PC-3 (cell line): Measurements from ENCODE around the gene REM1. TPM values are rescaled to one million over a fixed set of nuclear protein-coding genes. Genes with fewer than 3 reads are reported as not detected.

Experiments
- ATAC-seq: fragments of 200-7000 bp; cut with Tn5 transposase; 2 replicates; pipeline ENCODE4 v1.9.1; 2020; ENCODE audit warnings: mild to moderate bottlenecking, moderate library complexity
- BruUV-seq: library from RNA; stranded (reverse); fragments of 400-500 nt; replicated peaks from 2 replicates; lab custom pipeline; 2021; lab: Mats Ljungman, UMichigan
- CTCF ChIA-PET: fragments of 300-600 bp; sonication (Branson Sonifier 250); formaldehyde crosslinking; loops from one replicate; lab custom pipeline; 2022; ENCODE audit warnings: antibody characterized with exemption; lab: Charles Lee
- POLR2A ChIA-PET: fragments of 300-600 bp; sonication (Branson Sonifier 250); formaldehyde crosslinking; loops from one replicate; lab custom pipeline; 2022; ENCODE audit warnings: antibody characterized with exemption; ENCODE audit not compliant: unreplicated experiment; lab: Charles Lee
- DNase-seq: peaks from one replicate; pipeline ENCODE4 v3.0.0-alpha.2; 2015
- H2AFZ ChIP-seq: fragments of 300-600 bp; sonication (generic); 2 replicates; pipeline ENCODE4 v1.6.0; 2016; ENCODE audit warnings: antibody characterized with exemption, low read length
- H3F3A ChIP-seq: fragments of 300-600 bp; sonication (generic); one replicate; pipeline ENCODE4 v1.6.0; 2017; ENCODE audit warnings: antibody characterized with exemption, low read length, control low read depth, mild to moderate bottlenecking; ENCODE audit not compliant: unreplicated experiment
- H3K27ac ChIP-seq: fragments of 300-600 bp; sonication (generic); 2 replicates; pipeline ENCODE4 v1.5.1; 2016; ENCODE audit warnings: mild to moderate bottlenecking, low read length
- H3K27me3 ChIP-seq: fragments of 300-600 bp; sonication (generic); 2 replicates; pipeline ENCODE4 v1.6.1; 2016; ENCODE audit warnings: low read length, mixed read lengths
- H3K36me3 ChIP-seq: fragments of 300-600 bp; sonication (generic); 2 replicates; pipeline ENCODE4 v1.6.1; 2016; ENCODE audit warnings: low read depth, mixed run types, low read length, mixed read lengths
- H3K4me1 ChIP-seq: fragments of 300-600 bp; sonication (generic); 2 replicates; pipeline ENCODE4 v1.5.1; 2016; ENCODE audit warnings: low read length; ENCODE audit not compliant: insufficient read depth
- H3K4me2 ChIP-seq: fragments of 300-600 bp; sonication (generic); 2 replicates; pipeline ENCODE4 v1.6.0; 2016; ENCODE audit warnings: low read length
- H3K4me3 ChIP-seq: fragments of 300-600 bp; sonication (generic); 2 replicates; pipeline ENCODE4 v1.5.1; 2016; ENCODE audit warnings: mild to moderate bottlenecking, low read length, mixed read lengths
- H3K79me2 ChIP-seq: fragments of 300-600 bp; sonication (generic); 2 replicates; pipeline ENCODE4 v1.6.1; 2017; ENCODE audit warnings: low read length, mixed read lengths
- H3K9ac ChIP-seq: fragments of 300-600 bp; sonication (generic); 2 replicates; pipeline ENCODE4 v1.6.0; 2016; ENCODE audit warnings: mild to moderate bottlenecking, low read length
- H3K9me2 ChIP-seq: fragments of 300-600 bp; sonication (generic); replicated peaks from 2 replicates; pipeline ENCODE4 v1.6.1; 2016; ENCODE audit warnings: mixed run types, low read length, mixed read lengths
- H3K9me3 ChIP-seq: fragments of 300-600 bp; sonication (generic); 2 replicates; pipeline ENCODE4 v1.6.1; 2016; ENCODE audit warnings: low read length, mixed read lengths
- H4K20me1 ChIP-seq: fragments of 300-600 bp; sonication (generic); 2 replicates; pipeline ENCODE4 v1.6.1; 2016; ENCODE audit warnings: low read length, mixed read lengths
- CTCF ChIP-seq: fragments of 300-600 bp; sonication (generic); conservative IDR thresholded peaks from 2 replicates; pipeline ENCODE4 v1.5.1; 2017; ENCODE audit warnings: antibody characterized with exemption, low read depth, mild to moderate bottlenecking, low read length
- EZH2 ChIP-seq: fragments of 300-600 bp; sonication (generic); IDR thresholded peaks from one replicate; pipeline ENCODE4 v1.6.1; 2017; ENCODE audit warnings: antibody characterized with exemption, mild to moderate bottlenecking, low read length; ENCODE audit not compliant: unreplicated experiment
- EZH2phosphoT487 ChIP-seq: fragments of 300-600 bp; sonication (generic); IDR thresholded peaks from 2 replicates; pipeline ENCODE4 v1.6.1; 2018; ENCODE audit warnings: mild to moderate bottlenecking, antibody characterized with exemption, low read length, borderline replicate concordance
- intact Hi-C: fragments of 100-400 bp; cut with micrococcal nuclease; formaldehyde crosslinking; loops from 2 replicates; pipeline ENCODE4 v1.9.0; 2023
- total RNA-seq: library from RNA; depleted of rRNA; stranded (reverse); fragments of >200 nt; gene quantifications from 2 replicates; pipeline ENCODE4 v1.2.3, GENCODE V29; 2014

Gene REM1
- total RNA-seq, 1 experiment from 2014 or later, result not detected

DNA sequence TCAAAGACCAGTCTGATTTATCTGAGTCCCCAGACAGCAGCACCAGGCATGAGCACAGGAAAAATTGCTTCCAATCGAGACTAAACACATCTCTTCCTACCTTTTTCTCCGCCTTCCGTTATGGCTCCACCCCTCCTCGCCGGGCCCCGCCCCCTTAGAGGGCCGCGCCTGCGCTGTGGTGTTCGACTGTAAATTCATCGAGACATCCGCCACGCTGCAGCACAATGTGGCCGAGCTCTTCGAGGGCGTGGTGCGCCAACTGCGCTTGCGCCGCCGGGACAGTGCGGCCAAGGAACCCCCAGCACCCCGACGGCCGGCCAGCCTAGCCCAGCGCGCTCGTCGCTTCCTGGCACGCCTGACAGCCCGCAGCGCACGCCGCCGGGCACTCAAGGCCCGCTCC is 8.9 kb downstream of the REM1 start:
- H3K79me2 ChIP-seq, result no peaks in the 10 kb centered on the region
- peaks cover 49% of the 10 kb centered on the region for H3K27me3 ChIP-seq
- H3K9ac ChIP-seq, result no peak overlapping the region
- H4K20me1 ChIP-seq, result no peaks in the 10 kb centered on the region
- no peaks in the 10 kb centered on the region for H3K36me3 ChIP-seq
- H3K4me3 ChIP-seq, result no peak overlapping the region
- POLR2A ChIA-PET, result no interaction called here
- H3K4me2 ChIP-seq, result no peak overlapping the region
- intact Hi-C loops, result no loop called here
- H3K9me3 ChIP-seq, result no peaks in the 10 kb centered on the region
- BruUV-seq, result no TSS peak
- no peak for DNase-seq
- CTCF ChIA-PET, result no interaction called here
- H3F3A ChIP-seq, result no peaks in the 10 kb centered on the region
- no peaks in the 10 kb centered on the region for H3K9me2 ChIP-seq
- H3K27ac ChIP-seq, result no peak overlapping the region
- no peak for ATAC-seq
- no peak overlapping the region for H2AFZ ChIP-seq
- TF ChIP-seq EZH2 (no peak), EZH2phosphoT487 (no peak), CTCF (no peak)
- H3K4me1 ChIP-seq, result no peaks in the 10 kb centered on the region

- no peak overlapping the region for H2AFZ ChIP-seq
- H3K27ac ChIP-seq, result no peak overlapping the region
- CTCF ChIA-PET, result interaction anchor here (0.5 kb wide), 1 partner anchor 29 kb away, joined by 12 read pairs; the partner anchor contains the start of gene HM13
- no peak overlapping the region for H3K4me3 ChIP-seq
- no TSS peak for BruUV-seq
- POLR2A ChIA-PET, result no interaction called here
- H3K79me2 ChIP-seq, result no peaks in the 10 kb centered on the region
- no peaks in the 10 kb centered on the region for H4K20me1 ChIP-seq
- intact Hi-C loops, result no loop called here
- peaks cover 60% of the 10 kb centered on the region for H3K27me3 ChIP-seq
- DNase-seq (no peak), ATAC-seq (no peak)
- TF ChIP-seq EZH2phosphoT487 (no peak), CTCF (no peak), EZH2 (no peak)
- no peak overlapping the region for H3K4me2 ChIP-seq
- H3K9me2 ChIP-seq, result no peaks in the 10 kb centered on the region
- H3K9ac ChIP-seq, result no peak overlapping the region
- no peaks in the 10 kb centered on the region for H3K36me3 ChIP-seq
- no peaks in the 10 kb centered on the region for H3K4me1 ChIP-seq
- H3K9me3 ChIP-seq, result no peaks in the 10 kb centered on the region
- no peaks in the 10 kb centered on the region for H3F3A ChIP-seq
These were observed 10.6 kb downstream of the REM1 start for GRCh38 chr20:31485450-31486339.

GRCh38 chr20:31488115-31488514 is 13.0 kb downstream of the REM1 start:
- Histone ChIP-seq H3K79me2 (no peaks in the 10 kb centered on the region), H3K9ac (no peak overlapping the region), H3K27me3 (peaks cover 67% of the 10 kb centered on the region), H3K9me2 (no peaks in the 10 kb centered on the region), H3K9me3 (no peaks in the 10 kb centered on the region), H3F3A (no peaks in the 10 kb centered on the region), H3K4me2 (no peak overlapping the region), H3K27ac (no peak overlapping the region), H2AFZ (no peak overlapping the region), H3K4me1 (no peaks in the 10 kb centered on the region), H3K4me3 (no peak overlapping the region), H3K36me3 (no peaks in the 10 kb centered on the region), H4K20me1 (no peaks in the 10 kb centered on the region)
- DNase-seq (no peak), ATAC-seq (no peak)
- ChIA-PET CTCF (no interaction called here), POLR2A (no interaction called here)
- intact Hi-C loops, result no loop called here
- BruUV-seq, result no TSS peak
- TF ChIP-seq EZH2 (no peak), CTCF (no peak), EZH2phosphoT487 (no peak)
